HCT116 (cell line): ENCODE results near the gene PDE6B.

Experiments
- CBX3 ChIP-seq: IDR thresholded peaks from 2 replicates; pipeline ENCODE4 v1.6.1; 2012; ENCODE audit warnings: low read depth
- CEBPB ChIP-seq: IDR thresholded peaks from 2 replicates; pipeline ENCODE4 v1.6.1; 2012; ENCODE audit warnings: low read depth
- EZH2 ChIP-seq: fragments of 200-600 bp; sonication (generic); IDR thresholded peaks from 2 replicates; pipeline ENCODE4 v1.6.1; 2017; ENCODE audit warnings: antibody characterized with exemption, mixed run types
- EZH2phosphoT487 ChIP-seq: fragments of 200-600 bp; IDR thresholded peaks from 2 replicates; pipeline ENCODE4 v1.6.1; 2018; ENCODE audit warnings: antibody characterized with exemption, borderline replicate concordance
- POLR2A ChIP-seq: IDR thresholded peaks from 2 replicates; pipeline ENCODE4 v1.7.0; 2011; ENCODE audit warnings: borderline replicate concordance; ENCODE audit not compliant: insufficient read depth, insufficient read length; ENCODE audit errors: extremely low read depth
- POLR2AphosphoS5 ChIP-seq: IDR thresholded peaks from 2 replicates; pipeline ENCODE4 v1.6.1; 2011; ENCODE audit warnings: mild to moderate bottlenecking, low read depth, low read length, moderate library complexity
- REST ChIP-seq: IDR thresholded peaks from 2 replicates; pipeline ENCODE4 v1.6.1; 2012; ENCODE audit warnings: low read depth
- SIN3A ChIP-seq: IDR thresholded peaks from 2 replicates; pipeline ENCODE4 v1.6.1; 2012; ENCODE audit warnings: low read depth
- SP1 ChIP-seq: IDR thresholded peaks from 2 replicates; pipeline ENCODE4 v1.6.1; 2012; ENCODE audit warnings: low read depth
- TCF7L2 ChIP-seq: IDR thresholded peaks from 2 replicates; pipeline ENCODE4 v1.7.0; 2011; ENCODE audit warnings: borderline replicate concordance, inconsistent platforms; ENCODE audit not compliant: insufficient read depth, insufficient read length; ENCODE audit errors: extremely low read depth
- ZNF274 ChIP-seq: fragments of 200-500 bp; sonication (Bioruptor generic); IDR thresholded peaks from 2 replicates; pipeline ENCODE4 v1.6.1; 2014; ENCODE audit warnings: mild to moderate bottlenecking, low read depth, low read length, inconsistent platforms
- TF ChIP-seq, protein P1 (sequence below), 3 experiments: fragments of 200-600 bp in 1 of 3; sonication (generic) in 1 of 3; IDR thresholded peaks in 2 of 3; conservative IDR thresholded peaks in 1 of 3; 2 replicates each; pipeline ENCODE4 v1.5.1; 2012 to 2017; ENCODE audit warnings: low read depth in 2 of 3, low read length in 2 of 3, antibody characterized with exemption in 1 of 3, borderline replicate concordance in 1 of 3, control low read depth in 1 of 3, mild to moderate bottlenecking in 1 of 3, mixed read lengths in 1 of 3, mixed run types in 1 of 3, moderate library complexity in 1 of 3; ENCODE audit not compliant: insufficient read depth in 1 of 3

DNA sequence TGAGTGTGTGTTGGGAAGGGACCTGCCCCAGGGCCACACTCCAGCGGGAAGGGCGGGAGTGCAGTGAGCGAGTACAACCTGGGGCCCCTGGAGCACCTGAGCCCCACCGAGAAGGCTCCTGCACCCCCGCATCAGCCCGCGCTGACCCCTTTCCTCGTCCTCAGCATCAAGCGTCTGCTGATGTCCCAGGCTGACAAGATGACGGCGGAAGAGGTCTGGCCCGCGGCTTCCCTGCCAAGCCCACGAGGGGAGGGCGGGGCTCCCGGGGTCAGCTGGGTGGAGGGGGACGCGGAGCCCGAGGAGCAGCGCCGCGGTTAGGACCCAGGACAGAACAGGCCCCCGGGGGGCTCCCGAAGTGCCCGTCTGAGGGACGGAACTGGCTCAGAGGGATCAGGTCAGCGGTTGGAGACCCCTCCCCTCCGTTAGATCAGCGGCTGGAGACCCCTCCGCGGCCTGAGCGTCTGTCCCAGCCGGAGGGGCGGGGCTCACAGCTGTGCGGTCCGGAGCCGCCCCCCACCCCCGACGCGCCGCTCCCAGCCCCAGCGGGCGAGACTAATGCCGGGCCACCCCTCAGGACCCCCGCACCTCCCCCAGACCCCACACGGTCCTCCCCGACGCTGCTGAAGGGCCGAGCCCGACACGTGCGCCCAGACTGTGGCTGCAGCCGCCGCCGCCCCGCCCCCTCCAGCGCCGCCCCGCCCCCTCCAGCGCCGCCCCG lies 55.7 kb downstream of the PDE6B start:
- TF ChIP-seq, protein P1, sequence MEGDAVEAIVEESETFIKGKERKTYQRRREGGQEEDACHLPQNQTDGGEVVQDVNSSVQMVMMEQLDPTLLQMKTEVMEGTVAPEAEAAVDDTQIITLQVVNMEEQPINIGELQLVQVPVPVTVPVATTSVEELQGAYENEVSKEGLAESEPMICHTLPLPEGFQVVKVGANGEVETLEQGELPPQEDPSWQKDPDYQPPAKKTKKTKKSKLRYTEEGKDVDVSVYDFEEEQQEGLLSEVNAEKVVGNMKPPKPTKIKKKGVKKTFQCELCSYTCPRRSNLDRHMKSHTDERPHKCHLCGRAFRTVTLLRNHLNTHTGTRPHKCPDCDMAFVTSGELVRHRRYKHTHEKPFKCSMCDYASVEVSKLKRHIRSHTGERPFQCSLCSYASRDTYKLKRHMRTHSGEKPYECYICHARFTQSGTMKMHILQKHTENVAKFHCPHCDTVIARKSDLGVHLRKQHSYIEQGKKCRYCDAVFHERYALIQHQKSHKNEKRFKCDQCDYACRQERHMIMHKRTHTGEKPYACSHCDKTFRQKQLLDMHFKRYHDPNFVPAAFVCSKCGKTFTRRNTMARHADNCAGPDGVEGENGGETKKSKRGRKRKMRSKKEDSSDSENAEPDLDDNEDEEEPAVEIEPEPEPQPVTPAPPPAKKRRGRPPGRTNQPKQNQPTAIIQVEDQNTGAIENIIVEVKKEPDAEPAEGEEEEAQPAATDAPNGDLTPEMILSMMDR (IDR thresholded peaks at IDR 0.05 in 2 of 3, conservative IDR thresholded peaks at IDR 0.05 in 1 of 3; ENCODE audit: borderline replicate concordance in 1 of 3, insufficient read depth in 1 of 3, low read depth in 2 of 3, low read length in 2 of 3), result no peak
- TF ChIP-seq POLR2A (no peak), SP1 (no peak), EZH2 (no peak), EZH2phosphoT487 (no peak), POLR2AphosphoS5 (no peak), TCF7L2 (no peak), REST (no peak), CBX3 (no peak), CEBPB (no peak), SIN3A (no peak), ZNF274 (no peak)
